ENCODE data around the gene SLC25A12. TPM values are rescaled to one million over a fixed set of nuclear protein-coding genes. Genes with fewer than 3 reads are reported as not detected.

The SLC25A12 gene
- polyA plus RNA-seq, 1 of the 3 experiments (the other 2 are of a cell fraction): 13.0 TPM

GRCh38 chr2:171803757-171804156 is 90.3 kb downstream of the SLC25A12 start:
- H3K4me1 ChIP-seq (ENCODE audit: control insufficient read depth in 1 of 2, insufficient read depth in 2 of 2, low read depth in 1 of 2, low read length in 1 of 2): peaks cover 0 to 3% of the 10 kb centered on the region in 2 experiments; a peak in 1 of 4 replicates
- no peaks in the 10 kb centered on the region for H3K27me3 ChIP-seq (ENCODE audit: insufficient read depth)
- no peaks in the 10 kb centered on the region for H3F3A ChIP-seq (replicated peaks; ENCODE audit: insufficient read depth)
- H2AFZ ChIP-seq (ENCODE audit: low read depth): no peak overlapping the region
- H3K9me3 ChIP-seq: no peaks in the 10 kb centered on the region
- H4K20me1 ChIP-seq (ENCODE audit: insufficient read depth): no peaks in the 10 kb centered on the region
- POLR2A ChIA-PET: no interaction called here
- CTCF ChIA-PET: interaction anchor here (0.7 kb wide), 1 partner anchor 9 kb away, joined by 3 read pairs; no protein-coding TSS in a partner anchor
- H3K27ac ChIP-seq (ENCODE audit: low read depth in 2 of 2, low read length in 1 of 2): no peak overlapping the region
- no peaks in the 10 kb centered on the region for H3K9me2 ChIP-seq
- no peaks in the 10 kb centered on the region for H3K79me2 ChIP-seq (ENCODE audit: insufficient read depth)
- no peak for TF ChIP-seq NRF1 (IDR thresholded peaks at IDR 0.05; ENCODE audit: low read depth, low read length)
- TF ChIP-seq RFX5 (IDR thresholded peaks at IDR 0.05; ENCODE audit: low read length): no peak
- TF ChIP-seq YY1 (IDR thresholded peaks at IDR 0.05; ENCODE audit: low read depth): no peak
- TF ChIP-seq SIN3A (IDR thresholded peaks at IDR 0.05; ENCODE audit: borderline replicate concordance, low read depth, low read length): no peak
- no peak for TF ChIP-seq MXI1 (IDR thresholded peaks at IDR 0.05; ENCODE audit: low read depth, low read length)
- TF ChIP-seq REST (IDR thresholded peaks at IDR 0.05; ENCODE audit: low read depth, low read length): no peak
- TF ChIP-seq, protein P1, sequence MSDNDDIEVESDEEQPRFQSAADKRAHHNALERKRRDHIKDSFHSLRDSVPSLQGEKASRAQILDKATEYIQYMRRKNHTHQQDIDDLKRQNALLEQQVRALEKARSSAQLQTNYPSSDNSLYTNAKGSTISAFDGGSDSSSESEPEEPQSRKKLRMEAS (IDR thresholded peaks at IDR 0.05; ENCODE audit: low read depth): no peak
- TF ChIP-seq EP300 (IDR thresholded peaks at IDR 0.05; ENCODE audit: borderline replicate concordance in 1 of 2, low read depth in 1 of 2, low read length in 1 of 2): no peak
- TF ChIP-seq GABPA (IDR thresholded peaks at IDR 0.05; ENCODE audit: low read depth): no peak
- no peak for TF ChIP-seq TAF1 (IDR thresholded peaks at IDR 0.05; ENCODE audit: borderline replicate concordance, low read depth, low read length)
- no peak for TF ChIP-seq TCF12 (IDR thresholded peaks at IDR 0.05)
- no peak for TF ChIP-seq FOSL2 (IDR thresholded peaks at IDR 0.05; ENCODE audit: borderline replicate concordance, low read depth)
- no peak for TF ChIP-seq EZH2phosphoT487 (IDR thresholded peaks at IDR 0.05; ENCODE audit: borderline replicate concordance, low read depth)
- TF ChIP-seq MEF2A (IDR thresholded peaks at IDR 0.05; ENCODE audit: borderline replicate concordance, low read depth): no peak
- TF ChIP-seq, protein P2, sequence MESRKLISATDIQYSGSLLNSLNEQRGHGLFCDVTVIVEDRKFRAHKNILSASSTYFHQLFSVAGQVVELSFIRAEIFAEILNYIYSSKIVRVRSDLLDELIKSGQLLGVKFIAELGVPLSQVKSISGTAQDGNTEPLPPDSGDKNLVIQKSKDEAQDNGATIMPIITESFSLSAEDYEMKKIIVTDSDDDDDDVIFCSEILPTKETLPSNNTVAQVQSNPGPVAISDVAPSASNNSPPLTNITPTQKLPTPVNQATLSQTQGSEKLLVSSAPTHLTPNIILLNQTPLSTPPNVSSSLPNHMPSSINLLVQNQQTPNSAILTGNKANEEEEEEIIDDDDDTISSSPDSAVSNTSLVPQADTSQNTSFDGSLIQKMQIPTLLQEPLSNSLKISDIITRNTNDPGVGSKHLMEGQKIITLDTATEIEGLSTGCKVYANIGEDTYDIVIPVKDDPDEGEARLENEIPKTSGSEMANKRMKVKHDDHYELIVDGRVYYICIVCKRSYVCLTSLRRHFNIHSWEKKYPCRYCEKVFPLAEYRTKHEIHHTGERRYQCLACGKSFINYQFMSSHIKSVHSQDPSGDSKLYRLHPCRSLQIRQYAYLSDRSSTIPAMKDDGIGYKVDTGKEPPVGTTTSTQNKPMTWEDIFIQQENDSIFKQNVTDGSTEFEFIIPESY (IDR thresholded peaks at IDR 0.05; ENCODE audit: borderline replicate concordance, low read depth): no peak
- TF ChIP-seq POLR2AphosphoS5 (IDR thresholded peaks at IDR 0.05; ENCODE audit: low read depth, low read length): no peak
- no peak for TF ChIP-seq RCOR1 (IDR thresholded peaks at IDR 0.05; ENCODE audit: low read length)
- TF ChIP-seq IRF3 (IDR thresholded peaks at IDR 0.05; ENCODE audit: low read depth, low read length): no peak
- no peak for TF ChIP-seq RXRA (IDR thresholded peaks at IDR 0.05; ENCODE audit: borderline replicate concordance, low read depth)
- H3K4me3 ChIP-seq (ENCODE audit: low read depth in 2 of 2, low read length in 1 of 2): no peak overlapping the region
- peaks cover 0 to 4% of the 10 kb centered on the region in 2 experiments for H3K36me3 ChIP-seq (replicated peaks in 1 of 2; ENCODE audit: control insufficient read depth in 1 of 2, insufficient read depth in 2 of 2, low read length in 1 of 2)
- no peak overlapping the region for H3K4me2 ChIP-seq
- 84% methylated on average over 5 of the region's 5 CpGs for WGBS (ENCODE audit: low lambda C conversion rate)
- no peak overlapping the region for H3K9ac ChIP-seq
- DNase-seq: no peak
